Islet of Langerhans (tissue), 1 donor: ENCODE data around the gene OR5B21.
A peak's percentile ranks its signal among the peaks of the same experiment; 100 is the strongest.

ENCODE experiments used
- FAIRE-seq: peaks from one replicate; lab custom pipeline; 2011; peaks lifted over from hg19 to GRCh38; lab: Jason Lieb, UNC

OR5B21 gene

DNA sequence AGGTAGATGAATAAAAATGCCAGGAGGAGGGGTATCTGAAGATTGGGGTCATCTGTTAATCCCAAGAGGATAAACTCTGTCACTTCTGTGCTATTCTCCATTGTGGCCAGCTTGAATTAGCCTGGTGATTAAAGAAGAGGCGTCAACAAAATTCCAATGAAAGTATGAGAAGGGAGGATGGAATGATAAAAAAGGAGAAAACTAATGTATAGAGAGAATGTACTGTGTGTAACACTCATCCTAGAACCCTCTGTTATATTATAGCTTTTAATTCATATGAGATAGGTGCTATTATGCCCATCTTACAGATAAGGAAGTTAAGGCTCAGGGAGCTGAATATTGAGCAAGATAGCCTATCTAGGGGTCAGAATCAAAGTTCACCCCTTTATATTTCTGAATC lies at the start of gene OR5B21:
OR5B21 (minus strand) TSS at position 101 of the 400 bp plus-strand sequence; CDS start at position 101, 0 bp downstream.
- FAIRE-seq, result no peak

DNA sequence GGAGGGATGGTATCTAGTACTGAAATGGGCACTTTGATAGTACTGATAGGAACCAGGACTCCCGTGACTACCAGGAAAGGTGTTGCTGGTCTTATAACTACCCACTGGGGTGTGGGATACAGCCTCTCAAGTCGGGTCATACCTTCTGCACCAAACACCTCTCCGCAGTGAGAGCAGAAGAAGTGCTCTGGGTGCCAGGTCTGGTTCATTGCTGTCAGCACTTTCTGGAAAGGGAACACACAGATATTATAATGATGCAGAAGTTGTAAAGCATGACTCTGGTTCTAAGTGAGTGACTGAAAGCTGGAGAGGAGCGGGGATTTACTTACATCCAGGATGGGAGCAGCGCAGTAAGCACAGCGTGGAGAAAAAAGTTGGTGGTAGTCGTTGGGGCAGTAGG lies 41.7 kb upstream of the OR5B21 start:
- no peak for FAIRE-seq

- FAIRE-seq, result no peak
These were observed 38.9 kb upstream of the OR5B21 start for GRCh38 chr11:58546841-58547240.

DNA sequence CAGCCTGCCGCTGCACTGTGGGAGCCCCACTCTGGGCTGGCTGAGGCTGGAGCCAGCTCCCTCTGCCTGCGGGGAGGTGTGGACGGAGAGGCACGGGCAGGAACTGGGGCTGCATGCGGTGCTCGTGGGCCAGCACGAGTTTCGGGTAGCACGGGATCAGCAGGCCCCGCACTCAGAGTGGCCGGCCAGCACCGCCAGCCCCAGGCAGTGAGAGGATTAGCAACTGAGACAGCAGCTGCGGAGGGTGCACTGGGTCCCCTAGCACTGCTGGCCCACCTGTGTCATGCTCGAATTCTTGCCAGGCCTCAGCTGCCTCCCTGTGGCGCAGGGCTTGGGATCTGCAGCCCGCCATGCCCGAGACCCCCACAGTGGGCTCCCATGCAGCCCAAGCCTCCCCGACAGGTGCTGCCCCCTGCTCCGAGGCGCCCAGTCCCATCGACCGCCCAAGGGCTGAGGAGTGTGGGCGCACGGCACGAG lies 24.0 kb upstream of the OR5B21 start:
- no peak for FAIRE-seq

DNA sequence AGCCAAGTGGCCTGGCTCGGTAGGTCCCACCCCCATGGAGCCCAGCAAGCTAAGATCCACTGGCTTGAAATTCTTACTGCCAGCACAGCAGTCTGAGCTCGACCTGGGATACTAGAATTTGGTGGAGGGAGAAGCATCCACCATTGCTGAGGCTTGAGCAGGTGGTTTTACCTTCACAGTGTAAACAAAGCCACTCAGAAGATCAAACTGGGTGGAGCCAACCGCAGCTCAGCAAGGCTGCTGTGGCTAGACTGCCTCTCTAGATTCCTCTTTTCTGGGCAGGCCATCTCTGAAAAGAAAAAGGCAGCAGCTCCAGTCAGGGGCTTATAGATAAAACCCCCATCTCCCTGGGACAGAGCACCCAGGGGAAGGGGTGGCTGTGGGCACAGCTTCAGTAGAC lies 22.3 kb upstream of the OR5B21 start:
- no peak for FAIRE-seq

DNA sequence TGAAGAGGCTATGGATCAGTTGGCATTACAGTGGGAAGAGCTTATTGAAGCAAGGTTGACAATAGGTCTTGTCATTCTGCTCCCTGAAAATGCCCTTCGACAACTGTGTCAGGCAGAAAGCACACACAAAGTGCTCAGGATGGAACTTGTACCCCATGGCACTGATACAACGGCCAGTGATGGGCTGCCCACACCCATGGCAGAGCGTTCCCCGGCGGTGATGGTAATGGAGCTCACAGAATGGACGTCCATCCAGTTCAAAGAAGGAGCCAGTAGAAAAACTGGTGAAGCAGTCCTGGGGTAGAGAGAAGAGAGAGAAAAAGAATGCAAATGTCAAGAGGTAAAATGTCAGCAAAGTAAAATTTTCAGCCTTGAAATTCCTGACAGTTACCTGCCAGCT lies 19.5 kb upstream of the OR5B21 start:
- no peak for FAIRE-seq

- no peak for FAIRE-seq
These were observed 18.8 kb upstream of the OR5B21 start for GRCh38 chr11:58526721-58527120.

DNA sequence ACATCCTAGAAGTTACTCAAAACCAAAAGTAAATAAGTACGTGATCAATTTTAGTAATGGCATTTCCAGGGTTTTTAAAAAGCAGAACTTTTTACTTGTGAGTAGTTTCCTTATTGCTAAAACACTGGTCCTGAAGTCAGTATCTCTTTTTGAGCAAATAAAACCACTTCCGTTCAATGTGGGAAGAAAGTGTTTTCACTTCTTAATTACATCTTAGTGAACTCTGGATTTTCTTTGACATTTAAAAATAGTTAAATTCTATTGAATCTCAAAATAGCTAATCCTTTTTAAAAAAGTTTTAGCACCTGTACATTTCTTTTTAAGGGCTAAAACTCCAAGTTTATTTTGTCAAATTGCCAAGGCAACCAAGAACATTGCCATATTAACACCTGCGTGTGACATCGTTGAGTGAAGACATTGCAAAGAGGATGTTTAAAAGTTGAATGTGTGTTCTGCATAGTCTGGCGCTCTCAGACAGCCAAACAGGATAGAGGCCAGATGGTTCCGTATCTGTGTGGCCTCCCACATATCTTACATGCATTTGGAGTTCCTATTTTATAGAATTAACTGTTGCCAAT lies 17.2 kb upstream of the OR5B21 start:
- FAIRE-seq, result no peak

- peak; percentile 93 for FAIRE-seq
These were observed 16.5 kb upstream of the OR5B21 start for GRCh38 chr11:58524232-58525036.

DNA sequence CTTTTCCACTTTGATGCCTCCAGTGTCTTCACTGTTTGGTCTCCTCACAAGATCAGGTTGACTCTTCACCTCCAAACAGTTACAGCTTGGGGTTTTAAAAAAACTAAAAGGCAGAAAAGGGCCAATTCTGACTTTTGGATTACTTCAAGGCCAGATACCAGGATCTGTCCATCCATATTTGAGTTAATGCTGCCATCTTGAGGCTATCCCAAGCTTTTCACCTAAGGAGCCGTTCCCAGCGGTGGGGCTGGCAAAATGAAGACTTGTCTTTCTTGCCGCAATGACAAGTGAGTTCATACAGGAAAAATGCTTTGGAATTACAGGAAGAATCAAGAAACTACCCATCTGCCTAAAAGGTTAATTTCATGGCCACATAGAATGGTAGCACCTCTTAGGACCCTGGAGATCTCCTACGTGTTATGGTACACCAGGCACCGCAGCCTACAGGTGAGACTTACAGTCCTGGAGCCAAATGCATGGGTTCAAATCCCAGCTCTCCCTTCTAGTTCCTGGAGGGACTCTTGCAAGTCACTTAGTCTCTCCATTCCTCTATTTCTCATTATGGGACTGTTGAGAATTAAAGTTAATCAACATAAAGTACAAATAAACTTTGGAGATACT lies 6.0 kb upstream of the OR5B21 start:
- FAIRE-seq, result peak; percentile 86

GRCh38 chr11:58511636-58512035 lies 3.7 kb upstream of the OR5B21 start:
- no peak for FAIRE-seq

DNA sequence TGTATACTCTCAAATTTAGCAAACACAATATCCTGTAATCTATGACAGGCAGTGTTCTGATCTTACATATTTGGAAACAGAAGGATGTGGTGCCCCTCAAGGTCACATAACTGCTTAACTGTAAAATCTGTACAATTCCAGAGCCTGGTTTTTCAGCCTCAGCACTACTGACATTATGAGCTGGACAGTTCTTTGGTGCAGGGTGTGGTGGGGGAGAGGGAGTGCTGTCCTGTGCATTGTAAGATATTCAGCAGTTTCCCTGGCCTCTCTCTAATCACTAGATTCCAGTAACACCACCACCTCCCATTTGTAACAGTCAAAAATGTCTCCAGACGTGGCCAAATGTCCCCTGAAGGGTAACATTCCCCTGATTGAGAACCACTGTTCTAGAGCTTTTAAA lies 1.8 kb upstream of the OR5B21 start:
- no peak for FAIRE-seq

- FAIRE-seq, result no peak
These were observed 909 bp upstream of the OR5B21 start for GRCh38 chr11:58508814-58509213.

- no peak for FAIRE-seq
These were observed 550 bp downstream of the OR5B21 start for GRCh38 chr11:58507355-58507754.

- FAIRE-seq, result no peak
These were observed 970 bp downstream of the OR5B21 start for GRCh38 chr11:58506935-58507334.

- no peak for FAIRE-seq
These were observed 2.1 kb downstream of the OR5B21 start for GRCh38 chr11:58505849-58506248.

DNA sequence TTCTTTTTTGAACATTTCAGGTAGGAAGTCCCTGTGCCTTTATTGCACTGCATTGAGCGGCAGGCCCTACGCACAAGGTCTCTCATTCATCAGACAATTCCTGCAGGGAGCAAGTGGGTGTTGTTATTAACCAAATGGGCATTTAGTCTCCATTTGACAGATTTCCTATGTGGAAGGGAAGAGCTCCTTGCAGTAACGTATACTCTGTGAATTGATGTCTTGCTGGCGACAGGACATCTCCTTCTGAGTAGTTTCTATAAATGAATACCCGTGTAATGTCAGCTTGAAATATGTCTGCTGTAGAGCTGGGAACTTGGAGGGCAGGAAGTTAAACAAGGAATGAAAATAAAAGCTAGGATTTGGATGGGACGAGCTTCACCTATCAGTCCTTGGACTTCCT lies 3.7 kb downstream of the OR5B21 start:
- no peak for FAIRE-seq

- no peak for FAIRE-seq
These were observed 4.5 kb downstream of the OR5B21 start for GRCh38 chr11:58503361-58503856.

- no peak for FAIRE-seq
These were observed 5.9 kb downstream of the OR5B21 start for GRCh38 chr11:58502004-58502403.

DNA sequence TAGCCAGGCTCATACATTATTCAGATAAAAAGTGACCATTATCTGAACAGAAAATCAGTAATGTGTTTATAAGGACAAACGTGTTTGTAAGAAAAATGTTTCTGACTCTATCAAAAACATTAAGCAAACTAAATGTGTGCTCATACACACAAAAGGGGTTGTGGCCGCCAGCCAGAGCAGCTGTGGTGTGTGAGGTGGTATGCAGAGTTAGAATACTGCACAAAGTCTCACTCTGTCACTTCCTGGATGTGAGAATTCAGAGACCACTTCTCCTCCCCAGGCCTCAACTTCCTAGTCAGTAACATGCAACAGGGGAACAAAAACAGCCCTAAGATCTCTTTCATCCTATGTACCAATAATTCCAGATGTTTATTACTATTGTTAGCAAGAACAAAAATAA lies 9.4 kb downstream of the OR5B21 start:
- no peak for FAIRE-seq

DNA sequence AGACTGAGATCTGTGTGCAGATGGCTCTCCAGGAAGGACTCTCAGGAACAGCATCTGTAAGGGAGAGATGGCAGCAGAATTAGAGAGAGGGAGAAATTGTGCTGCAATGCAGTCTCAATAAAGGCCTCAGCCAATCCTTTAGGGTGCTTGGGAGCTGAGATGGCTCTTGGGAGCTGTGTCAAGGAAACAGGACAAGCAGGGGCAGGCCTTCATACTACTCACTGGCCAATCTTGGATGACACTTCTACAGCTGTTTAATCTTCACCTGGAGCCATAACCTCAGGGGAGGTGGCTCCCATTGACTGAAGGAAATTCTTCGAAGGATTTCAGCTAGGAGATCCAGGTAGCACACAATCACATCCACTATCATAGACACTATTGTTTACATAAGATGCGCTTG lies 10.0 kb downstream of the OR5B21 start:
- FAIRE-seq, result no peak

DNA sequence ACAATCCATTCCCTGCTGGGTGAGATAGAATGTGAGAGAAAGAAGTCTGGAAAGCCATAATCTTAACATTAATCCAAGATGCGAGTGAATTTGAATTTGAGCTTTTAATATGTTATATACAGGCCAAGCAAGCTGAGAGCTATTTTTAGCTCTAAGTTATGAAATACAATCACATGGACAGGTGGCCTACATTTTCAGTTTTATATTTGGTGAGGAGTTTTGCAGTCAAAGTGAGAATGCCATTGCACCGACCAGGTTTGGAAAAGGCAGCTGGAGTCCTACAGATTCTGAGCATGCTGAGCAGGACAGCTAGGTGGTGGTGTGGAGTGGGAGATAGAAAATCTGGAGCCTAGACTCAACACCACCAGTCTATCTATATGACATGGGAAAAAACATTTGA lies 12.0 kb downstream of the OR5B21 start:
- no peak for FAIRE-seq

DNA sequence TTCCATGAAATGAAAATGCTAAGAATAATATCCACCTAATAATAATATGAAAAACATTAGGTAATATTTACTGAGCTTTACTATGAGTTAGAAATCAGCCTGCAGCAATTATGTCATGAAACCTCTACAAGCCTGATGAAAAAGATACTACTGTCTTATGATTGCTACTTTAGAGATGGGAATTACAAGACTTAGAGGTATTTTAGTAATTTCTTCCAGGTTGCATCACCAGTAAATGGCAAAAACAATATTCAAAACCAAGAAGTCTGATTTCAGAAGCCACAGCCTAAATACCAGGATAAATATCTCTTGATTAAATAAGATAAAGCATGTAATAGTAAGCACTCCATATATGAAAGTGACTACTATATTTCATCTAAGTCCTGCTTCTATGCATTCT lies 13.8 kb downstream of the OR5B21 start:
- no peak for FAIRE-seq
